ENCODE measurements around the gene KCNJ2. TPM values are rescaled to one million over a fixed set of nuclear protein-coding genes. Genes with fewer than 3 reads are reported as not detected.

The KCNJ2 gene
- total RNA-seq, 4 donors from 2014 or later = 2.9 to 11.2 (median 6.7) TPM

- Histone ChIP-seq H3K9me3 (no peaks in the 10 kb centered on the region), H3K4me3 (no peak overlapping the region), H3K36me3 (no peaks in the 10 kb centered on the region), H3K4me1 (no peaks in the 10 kb centered on the region), H3K27me3 (no peaks in the 10 kb centered on the region), H3K27ac (replicated peaks in 1 of 4) (no peak overlapping the region)
- DNase-seq (ENCODE audit: extremely low spot score) = no peak
- WGBS = 76% methylated on average over 6 of the region's 6 CpGs
- TF ChIP-seq CTCF (IDR thresholded peaks at IDR 0.05) (no peak), POLR2AphosphoS5 (IDR thresholded peaks at IDR 0.05) (no peak), EP300 (IDR thresholded peaks at IDR 0.05) (no peak), POLR2A (IDR thresholded peaks at IDR 0.05; ENCODE audit: low read depth) (no peak)
- intact Hi-C loops (cut with DNase I) = no loop called here
Measured at GRCh38 chr17:70206361-70207010, 37.2 kb downstream of the KCNJ2 start.

DNA sequence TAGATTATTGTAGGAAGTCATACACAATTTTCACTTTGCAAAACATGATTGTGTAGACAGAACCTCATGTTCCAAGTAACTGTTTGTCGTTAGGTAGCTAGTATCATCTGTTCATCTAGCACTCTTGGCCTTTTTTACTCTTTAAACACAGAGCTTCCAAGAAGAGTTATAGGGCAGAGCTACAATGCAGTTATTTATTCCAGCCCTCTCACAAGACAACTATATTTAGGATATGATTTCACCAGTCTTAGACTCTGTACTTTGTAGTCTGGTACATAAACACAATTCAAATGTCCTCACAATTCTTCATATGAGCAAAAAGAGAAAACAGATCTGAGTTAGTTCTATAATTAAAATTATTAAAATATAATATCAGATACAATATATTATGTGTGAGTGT, 37.9 kb downstream of the KCNJ2 start:
- no peaks in the 10 kb centered on the region for H3K9me3 ChIP-seq
- H3K27ac ChIP-seq (replicated peaks in 1 of 4) = no peak overlapping the region
- no peak overlapping the region for H3K4me3 ChIP-seq
- no peaks in the 10 kb centered on the region for H3K27me3 ChIP-seq
- DNase-seq (ENCODE audit: extremely low spot score) = no peak
- H3K36me3 ChIP-seq = no peaks in the 10 kb centered on the region
- intact Hi-C loops (cut with DNase I) = no loop called here
- TF ChIP-seq CTCF (IDR thresholded peaks at IDR 0.05) = no peak
- TF ChIP-seq POLR2AphosphoS5 (IDR thresholded peaks at IDR 0.05) = no peak
- TF ChIP-seq EP300 (IDR thresholded peaks at IDR 0.05) = no peak
- 46% methylated on average over 1 of the region's 1 CpG for WGBS
- H3K4me1 ChIP-seq = no peaks in the 10 kb centered on the region

GRCh38 chr17:70208080-70208794, 38.9 kb downstream of the KCNJ2 start:
- intact Hi-C loops (cut with DNase I) = no loop called here

GRCh38 chr17:70208825-70209555, 39.7 kb downstream of the KCNJ2 start:
- no peaks in the 10 kb centered on the region for H3K27me3 ChIP-seq
- H3K36me3 ChIP-seq = no peaks in the 10 kb centered on the region
- intact Hi-C loops (cut with DNase I) = no loop called here
- no peak overlapping the region for H3K27ac ChIP-seq (replicated peaks in 1 of 4)
- DNase-seq (ENCODE audit: extremely low spot score) = no peak
- 87% methylated on average over 6 of the region's 6 CpGs for WGBS
- no peak for TF ChIP-seq POLR2AphosphoS5 (IDR thresholded peaks at IDR 0.05)
- no peaks in the 10 kb centered on the region for H3K9me3 ChIP-seq
- no peak overlapping the region for H3K4me3 ChIP-seq
- no peaks in the 10 kb centered on the region for H3K4me1 ChIP-seq

More at GRCh38 chr17:70208080-70208794, 38.9 kb downstream of the KCNJ2 start:
- H3K4me3 ChIP-seq = no peak overlapping the region
- H3K27me3 ChIP-seq = no peaks in the 10 kb centered on the region
- no peaks in the 10 kb centered on the region for H3K9me3 ChIP-seq
- no peak for TF ChIP-seq POLR2A (IDR thresholded peaks at IDR 0.05; ENCODE audit: low read depth)
- no peak for TF ChIP-seq EP300 (IDR thresholded peaks at IDR 0.05)
- TF ChIP-seq CTCF (IDR thresholded peaks at IDR 0.05) = no peak
- no peak for TF ChIP-seq POLR2AphosphoS5 (IDR thresholded peaks at IDR 0.05)
- no peaks in the 10 kb centered on the region for H3K36me3 ChIP-seq
- H3K4me1 ChIP-seq = no peaks in the 10 kb centered on the region
- DNase-seq (ENCODE audit: extremely low spot score) = no peak
- H3K27ac ChIP-seq (replicated peaks in 1 of 4) = no peak overlapping the region
- WGBS = 83% methylated on average over 7 of the region's 7 CpGs

GRCh38 chr17:70215656-70216055, 46.3 kb downstream of the KCNJ2 start:
- Histone ChIP-seq H3K27me3 (no peaks in the 10 kb centered on the region), H3K4me1 (no peaks in the 10 kb centered on the region), H3K4me3 (no peak overlapping the region), H3K36me3 (no peaks in the 10 kb centered on the region), H3K9me3 (no peaks in the 10 kb centered on the region), H3K27ac (replicated peaks in 1 of 4) (no peak overlapping the region)
- 80% methylated on average over 4 of the region's 4 CpGs for WGBS
- DNase-seq (ENCODE audit: extremely low spot score) = no peak
- TF ChIP-seq POLR2AphosphoS5 (IDR thresholded peaks at IDR 0.05) (no peak), EP300 (IDR thresholded peaks at IDR 0.05) (no peak)
- intact Hi-C loops (cut with DNase I) = no loop called here

Measured in esophagus muscularis mucosa (tissue), 4 donors.